AG04450 (cell line): ENCODE measurements around the gene HOXD4. TPM values are rescaled to one million over a fixed set of nuclear protein-coding genes. Genes with fewer than 3 reads are reported as not detected.

Experiments
- CTCF ChIA-PET: fragments of 300-600, 350-600 bp; formaldehyde crosslinking; extraction: SDS; loops from one replicate; lab custom pipeline; 2022; ENCODE audit warnings: antibody characterized with exemption, inconsistent platforms; lab: Charles Lee
- POLR2A ChIA-PET: fragments of 350-600 bp; formaldehyde crosslinking; extraction: SDS; loops from one replicate; lab custom pipeline; 2021; ENCODE audit warnings: antibody characterized with exemption, inconsistent platforms; lab: Yijun Ruan, JAX
- DNase-seq: peaks from one replicate; pipeline ENCODE4 v3.0.0-alpha.2; 2011; ENCODE audit warnings: low read depth, low spot score
- H3K27ac ChIP-seq: one replicate; pipeline ENCODE4 v1.5.1; 2012; ENCODE audit warnings: low read depth, low read length, control low read depth
- H3K27me3 ChIP-seq: one replicate; pipeline ENCODE4 v1.6.0; 2012; ENCODE audit warnings: low read length; ENCODE audit not compliant: control insufficient read depth, insufficient read depth
- H3K4me3 ChIP-seq: 2 replicates; pipeline ENCODE4 v1.5.1; 2011; ENCODE audit warnings: mild to moderate bottlenecking, low read depth, low read length, control low read depth
- H3K9me3 ChIP-seq: 2 replicates; pipeline ENCODE4 v1.5.1; 2012; ENCODE audit warnings: low read length; ENCODE audit not compliant: control insufficient read depth, insufficient read depth
- polyA plus RNA-seq: library from polyadenylated mRNA; depleted of rRNA; stranded (reverse); fragments of >200 nt; gene quantifications from 2 replicates; pipeline ENCODE4 v1.2.3, GENCODE V29; 2011
- TF ChIP-seq, protein P1 (sequence below): IDR thresholded peaks from 2 replicates; pipeline ENCODE4 v1.5.1; 2011; ENCODE audit warnings: low read depth, low read length, control low read depth, inconsistent platforms

Gene HOXD4
- polyA plus RNA-seq, 1 experiment, result not detected

DNA sequence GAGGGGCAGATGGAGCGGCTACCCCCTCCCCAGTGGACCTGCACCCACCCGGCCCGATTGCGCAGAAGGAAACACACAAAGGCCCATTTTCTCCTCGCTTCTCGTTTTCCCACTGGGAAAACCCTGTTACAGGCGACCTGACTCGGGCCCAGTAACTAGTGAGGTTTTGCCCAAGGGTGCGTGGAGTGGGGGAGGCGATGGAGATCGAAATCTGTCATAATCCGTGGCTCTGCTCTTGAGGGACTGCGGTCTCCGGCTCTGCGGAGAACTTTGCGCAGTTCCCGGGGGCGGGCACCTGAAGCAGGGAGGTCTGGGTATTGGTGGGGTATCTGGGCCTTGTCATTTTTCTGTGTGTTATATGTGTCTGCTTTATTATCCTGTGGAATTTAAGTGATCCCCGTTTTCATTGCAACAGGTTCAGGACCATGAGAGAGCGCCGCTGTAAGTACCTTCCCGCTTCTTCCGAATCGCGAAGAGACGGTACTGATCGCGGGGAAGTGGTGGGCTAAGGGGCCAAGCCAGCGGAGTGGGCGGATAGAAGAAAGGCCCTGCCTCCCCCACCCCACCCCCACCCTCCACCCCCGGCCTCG lies 4.0 kb upstream of the HOXD4 start:
- CTCF ChIA-PET, result no interaction called here
- H3K27ac ChIP-seq, result no peak overlapping the region
- peaks cover 84% of the 10 kb centered on the region for H3K27me3 ChIP-seq
- TF ChIP-seq, protein P1, sequence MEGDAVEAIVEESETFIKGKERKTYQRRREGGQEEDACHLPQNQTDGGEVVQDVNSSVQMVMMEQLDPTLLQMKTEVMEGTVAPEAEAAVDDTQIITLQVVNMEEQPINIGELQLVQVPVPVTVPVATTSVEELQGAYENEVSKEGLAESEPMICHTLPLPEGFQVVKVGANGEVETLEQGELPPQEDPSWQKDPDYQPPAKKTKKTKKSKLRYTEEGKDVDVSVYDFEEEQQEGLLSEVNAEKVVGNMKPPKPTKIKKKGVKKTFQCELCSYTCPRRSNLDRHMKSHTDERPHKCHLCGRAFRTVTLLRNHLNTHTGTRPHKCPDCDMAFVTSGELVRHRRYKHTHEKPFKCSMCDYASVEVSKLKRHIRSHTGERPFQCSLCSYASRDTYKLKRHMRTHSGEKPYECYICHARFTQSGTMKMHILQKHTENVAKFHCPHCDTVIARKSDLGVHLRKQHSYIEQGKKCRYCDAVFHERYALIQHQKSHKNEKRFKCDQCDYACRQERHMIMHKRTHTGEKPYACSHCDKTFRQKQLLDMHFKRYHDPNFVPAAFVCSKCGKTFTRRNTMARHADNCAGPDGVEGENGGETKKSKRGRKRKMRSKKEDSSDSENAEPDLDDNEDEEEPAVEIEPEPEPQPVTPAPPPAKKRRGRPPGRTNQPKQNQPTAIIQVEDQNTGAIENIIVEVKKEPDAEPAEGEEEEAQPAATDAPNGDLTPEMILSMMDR, result no peak
- DNase-seq, result no peak
- POLR2A ChIA-PET, result no interaction called here
- no peak overlapping the region for H3K4me3 ChIP-seq
- peaks cover 4% of the 10 kb centered on the region; the same call in 1 of the 2 replicates for H3K9me3 ChIP-seq

DNA sequence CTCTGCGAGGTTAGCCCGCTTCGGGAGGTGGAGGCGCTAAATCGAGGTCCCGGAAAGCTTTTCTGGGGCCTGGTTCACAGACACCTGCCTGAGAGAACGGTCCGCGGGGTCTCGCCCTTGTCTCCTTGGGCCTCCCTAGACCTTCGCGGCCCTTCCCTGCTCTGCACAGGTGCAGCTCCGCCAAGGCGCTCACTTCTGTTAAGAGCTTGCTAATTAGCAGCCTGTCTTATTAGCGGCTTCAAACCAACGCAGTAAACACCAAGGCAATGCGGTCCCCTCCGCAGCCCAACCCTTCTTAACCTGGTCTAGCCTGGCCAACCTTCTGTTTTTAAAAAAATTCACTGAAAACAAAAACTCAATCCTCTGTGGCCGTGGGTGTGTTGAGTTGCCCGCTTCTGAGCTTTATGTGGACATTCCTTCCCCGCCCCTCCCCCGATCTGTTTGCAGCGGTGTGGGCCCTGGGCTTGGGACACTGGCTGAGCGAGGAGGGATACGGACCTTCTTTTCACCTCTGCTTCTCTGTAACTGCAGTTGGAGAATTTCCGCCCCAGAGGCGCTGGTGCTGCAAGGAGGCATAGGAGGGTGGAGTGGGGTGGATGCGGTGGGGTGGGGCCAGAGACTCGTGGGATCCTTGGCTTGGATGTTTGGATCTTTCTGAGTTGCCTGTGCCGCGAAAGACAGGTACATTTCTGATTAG lies 3.4 kb upstream of the HOXD4 start:
- ChIA-PET CTCF (no interaction called here), POLR2A (no interaction called here)
- Histone ChIP-seq H3K27ac (no peak overlapping the region), H3K9me3 (peaks cover 4% of the 10 kb centered on the region; the same call in 1 of the 2 replicates), H3K4me3 (no peak overlapping the region), H3K27me3 (peaks cover 86% of the 10 kb centered on the region)
- TF ChIP-seq, protein P1, result no peak
- no peak for DNase-seq

DNA sequence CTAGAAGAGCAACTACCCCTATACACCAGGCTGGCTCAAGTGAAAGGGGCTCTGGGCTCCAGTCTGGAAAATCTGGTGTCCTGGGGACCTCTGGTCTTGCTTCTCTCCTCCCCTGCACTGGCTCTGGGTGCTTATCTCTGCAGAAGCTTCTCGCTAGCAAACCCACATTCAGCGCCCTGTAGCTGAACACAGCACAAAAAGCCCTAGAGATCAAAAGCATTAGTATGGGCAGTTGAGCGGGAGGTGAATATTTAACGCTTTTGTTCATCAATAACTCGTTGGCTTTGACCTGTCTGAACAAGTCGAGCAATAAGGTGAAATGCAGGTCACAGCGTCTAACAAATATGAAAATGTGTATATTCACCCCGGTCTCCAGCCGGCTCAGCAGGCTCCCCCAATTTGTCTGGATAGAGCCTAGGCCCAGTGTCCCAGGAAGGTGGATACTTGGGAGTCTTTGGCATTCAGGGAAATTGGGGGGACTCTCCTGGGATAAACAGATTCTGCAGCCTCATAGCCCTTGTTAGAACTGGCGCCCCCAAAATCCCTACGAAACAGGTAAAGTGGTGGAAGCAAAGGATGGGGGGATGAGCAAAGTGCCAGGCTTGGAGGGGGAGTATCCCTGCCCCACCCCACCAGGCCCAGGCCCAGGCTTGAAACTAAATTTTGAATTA lies 2.5 kb upstream of the HOXD4 start:
- no peak for DNase-seq
- TF ChIP-seq, protein P1, result no peak
- ChIA-PET POLR2A (no interaction called here), CTCF (no interaction called here)
- peaks cover 4% of the 10 kb centered on the region; the same call in 1 of the 2 replicates for H3K9me3 ChIP-seq
- no peak overlapping the region for H3K27ac ChIP-seq
- H3K4me3 ChIP-seq, result no peak overlapping the region
- H3K27me3 ChIP-seq, result peaks cover 83% of the 10 kb centered on the region

DNA sequence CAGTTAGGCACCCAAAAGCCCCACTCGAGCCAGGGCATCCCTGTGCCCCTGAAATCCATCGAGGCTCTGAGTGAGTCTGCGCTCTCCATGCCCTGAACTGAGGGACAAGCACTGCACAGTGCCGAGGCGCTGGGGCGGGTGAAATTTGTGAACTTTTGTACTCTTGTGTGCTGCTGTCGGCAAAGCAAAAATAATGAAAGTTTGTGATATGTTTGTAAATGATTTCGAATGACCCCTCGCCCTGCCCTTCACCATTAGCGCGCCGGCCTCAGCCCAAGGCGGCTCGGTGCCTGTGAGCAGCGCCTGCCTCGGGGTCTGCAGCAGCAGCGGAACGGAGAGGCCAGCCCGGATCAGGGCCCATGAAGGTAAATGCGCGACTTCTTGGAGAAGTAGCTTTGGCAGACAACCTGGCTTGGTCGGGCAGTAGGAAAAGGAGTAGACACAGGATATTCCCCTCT lies 1.8 kb upstream of the HOXD4 start:
- H3K27me3 ChIP-seq, result peaks cover 90% of the 10 kb centered on the region
- ChIA-PET POLR2A (no interaction called here), CTCF (interaction anchor here (1.6 kb wide), 1 partner anchor 22 kb away, joined by 3 read pairs; no protein-coding TSS in a partner anchor)
- TF ChIP-seq, protein P1, result no peak
- H3K27ac ChIP-seq, result no peak overlapping the region
- no peak overlapping the region for H3K4me3 ChIP-seq
- DNase-seq, result no peak
- peaks cover 4% of the 10 kb centered on the region; the same call in 1 of the 2 replicates for H3K9me3 ChIP-seq
